Calu3 (cell line): Measurements from ENCODE around the gene SEMA3C. TPM values are rescaled to one million over a fixed set of nuclear protein-coding genes. Genes with fewer than 3 reads are reported as not detected.

Source experiments
- BruUV-seq: library from RNA; stranded (reverse); fragments of 400-500 nt; replicated peaks from 2 replicates; lab custom pipeline; 2021; lab: Mats Ljungman, UMichigan
- CTCF ChIA-PET: fragments of 300-600 bp; sonication (Branson Sonifier 250); formaldehyde crosslinking; loops from one replicate; lab custom pipeline; 2022; ENCODE audit warnings: antibody characterized with exemption; lab: Charles Lee
- DNase-seq: peaks from one replicate; pipeline ENCODE4 v3.0.0; 2022
- H3K27ac Mint-ChIP-seq: one replicate; pipeline ENCODE4 v1.8.0; 2022; ENCODE audit warnings: mixed read lengths; ENCODE audit not compliant: unreplicated experiment
- H3K27me3 Mint-ChIP-seq: one replicate; pipeline ENCODE4 v1.8.0; 2022; ENCODE audit warnings: mixed read lengths; ENCODE audit not compliant: unreplicated experiment
- H3K36me3 Mint-ChIP-seq: one replicate; pipeline ENCODE4 v1.8.0; 2022; ENCODE audit warnings: mild to moderate bottlenecking, moderate library complexity, mixed read lengths; ENCODE audit not compliant: insufficient read depth, unreplicated experiment
- H3K4me1 Mint-ChIP-seq: one replicate; pipeline ENCODE4 v1.8.0; 2022; ENCODE audit warnings: mild to moderate bottlenecking, low read depth, mixed read lengths; ENCODE audit not compliant: unreplicated experiment
- H3K4me3 Mint-ChIP-seq: one replicate; pipeline ENCODE4 v1.8.0; 2022; ENCODE audit warnings: mild to moderate bottlenecking, low read depth, moderate library complexity, mixed read lengths; ENCODE audit not compliant: unreplicated experiment
- H3K9me3 Mint-ChIP-seq: one replicate; pipeline ENCODE4 v1.8.0; 2022; ENCODE audit warnings: low read depth, mixed read lengths; ENCODE audit not compliant: unreplicated experiment
- intact Hi-C: fragments of 100-400 bp; cut with micrococcal nuclease; formaldehyde crosslinking; loops from one replicate; pipeline ENCODE4 v1.10.0; 2022; ENCODE audit not compliant: unreplicated experiment
- total RNA-seq: library from RNA; stranded (reverse); gene quantifications from 2 replicates; pipeline ENCODE4 v1.2.3, GENCODE V29; 2022
- TF ChIP-seq, protein P1 (sequence below): fragments of 200-600 bp; IDR thresholded peaks from one replicate; pipeline ENCODE4 v1.8.0; 2022; ENCODE audit warnings: antibody characterized with exemption; ENCODE audit not compliant: unreplicated experiment

The SEMA3C gene
- total RNA-seq, 1 experiment from 2014 or later: 67.7 TPM

DNA sequence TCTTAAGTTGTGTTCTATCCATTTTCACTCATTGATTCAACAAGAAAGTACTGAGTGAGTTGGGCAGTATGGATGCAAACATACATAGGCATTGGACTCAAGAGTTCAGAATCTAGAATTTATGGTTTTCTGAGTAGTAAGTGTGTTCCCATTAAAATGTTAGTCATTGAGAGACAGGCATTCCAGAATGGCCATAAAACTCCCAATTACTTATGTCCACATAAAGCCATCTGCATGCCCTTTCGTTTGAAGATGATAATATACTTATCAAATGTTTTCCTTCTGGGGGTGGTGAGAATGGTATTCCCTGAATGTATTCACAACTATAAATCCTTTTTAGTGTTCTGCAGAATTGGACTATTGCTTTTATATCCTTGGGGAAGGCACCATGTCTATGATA is 148.8 kb downstream of the SEMA3C start:
- intact Hi-C loops: no loop called here
- TF ChIP-seq, protein P1, sequence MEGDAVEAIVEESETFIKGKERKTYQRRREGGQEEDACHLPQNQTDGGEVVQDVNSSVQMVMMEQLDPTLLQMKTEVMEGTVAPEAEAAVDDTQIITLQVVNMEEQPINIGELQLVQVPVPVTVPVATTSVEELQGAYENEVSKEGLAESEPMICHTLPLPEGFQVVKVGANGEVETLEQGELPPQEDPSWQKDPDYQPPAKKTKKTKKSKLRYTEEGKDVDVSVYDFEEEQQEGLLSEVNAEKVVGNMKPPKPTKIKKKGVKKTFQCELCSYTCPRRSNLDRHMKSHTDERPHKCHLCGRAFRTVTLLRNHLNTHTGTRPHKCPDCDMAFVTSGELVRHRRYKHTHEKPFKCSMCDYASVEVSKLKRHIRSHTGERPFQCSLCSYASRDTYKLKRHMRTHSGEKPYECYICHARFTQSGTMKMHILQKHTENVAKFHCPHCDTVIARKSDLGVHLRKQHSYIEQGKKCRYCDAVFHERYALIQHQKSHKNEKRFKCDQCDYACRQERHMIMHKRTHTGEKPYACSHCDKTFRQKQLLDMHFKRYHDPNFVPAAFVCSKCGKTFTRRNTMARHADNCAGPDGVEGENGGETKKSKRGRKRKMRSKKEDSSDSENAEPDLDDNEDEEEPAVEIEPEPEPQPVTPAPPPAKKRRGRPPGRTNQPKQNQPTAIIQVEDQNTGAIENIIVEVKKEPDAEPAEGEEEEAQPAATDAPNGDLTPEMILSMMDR: no peak
- DNase-seq: no peak
- Mint-ChIP-seq H3K4me1 (no peaks in the 10 kb centered on the region), H3K36me3 (no peaks in the 10 kb centered on the region), H3K27ac (no peak overlapping the region), H3K4me3 (no peak overlapping the region), H3K27me3 (no peaks in the 10 kb centered on the region), H3K9me3 (no peaks in the 10 kb centered on the region)
- no TSS peak for BruUV-seq
- CTCF ChIA-PET: no interaction called here

DNA sequence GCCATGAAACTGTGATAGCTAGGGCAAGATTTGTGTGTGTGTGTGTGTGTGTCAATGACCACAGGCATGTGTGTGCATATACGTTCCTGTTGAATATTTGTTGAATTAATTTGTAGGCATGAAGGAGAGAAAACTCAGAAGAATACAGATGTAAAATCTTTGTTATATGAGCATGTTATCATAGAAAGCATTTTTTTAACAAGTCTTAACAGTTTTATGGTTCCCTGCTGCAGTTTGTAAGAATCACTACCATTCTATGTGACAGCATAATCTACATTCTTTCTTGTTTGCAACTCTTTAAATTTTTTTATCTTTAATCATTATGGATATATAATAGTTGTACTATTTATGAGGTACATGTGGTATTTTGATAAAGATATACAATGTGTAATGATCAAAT is 150.1 kb downstream of the SEMA3C start:
- Mint-ChIP-seq H3K36me3 (no peaks in the 10 kb centered on the region), H3K27ac (no peak overlapping the region), H3K4me3 (no peak overlapping the region), H3K27me3 (no peaks in the 10 kb centered on the region), H3K9me3 (no peaks in the 10 kb centered on the region), H3K4me1 (no peaks in the 10 kb centered on the region)
- DNase-seq: no peak
- intact Hi-C loops: no loop called here
- TF ChIP-seq, protein P1: no peak
- no TSS peak for BruUV-seq
- CTCF ChIA-PET: no interaction called here

DNA sequence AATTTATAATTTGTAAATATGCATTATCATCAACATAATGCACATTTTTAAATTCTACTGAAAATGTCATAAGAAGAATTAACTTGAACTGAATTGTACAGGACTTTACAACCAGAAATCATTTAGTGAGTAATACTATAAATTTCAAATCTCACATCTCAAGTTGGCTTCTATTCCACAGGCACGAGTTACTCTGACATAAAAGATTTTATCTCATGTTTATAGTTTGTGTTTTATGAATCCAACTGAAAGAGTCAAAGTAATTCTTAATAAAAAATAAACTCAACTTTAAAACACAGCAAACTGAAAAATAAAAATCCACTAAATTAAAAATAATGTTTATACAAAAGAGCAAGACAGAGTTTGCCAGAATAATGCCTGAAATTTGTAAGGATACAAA is 151.2 kb downstream of the SEMA3C start:
- H3K27ac Mint-ChIP-seq: no peak overlapping the region
- no TSS peak for BruUV-seq
- no peak for DNase-seq
- H3K27me3 Mint-ChIP-seq: no peaks in the 10 kb centered on the region
- CTCF ChIA-PET: interaction anchor here (0.7 kb wide), 1 partner anchor 146 kb away, joined by 3 read pairs; no protein-coding TSS in a partner anchor
- H3K4me3 Mint-ChIP-seq: no peak overlapping the region
- no peaks in the 10 kb centered on the region for H3K4me1 Mint-ChIP-seq
- no peaks in the 10 kb centered on the region for H3K9me3 Mint-ChIP-seq
- TF ChIP-seq, protein P1: no peak
- H3K36me3 Mint-ChIP-seq: no peaks in the 10 kb centered on the region
- intact Hi-C loops: no loop called here

- Mint-ChIP-seq H3K36me3 (no peaks in the 10 kb centered on the region), H3K9me3 (no peaks in the 10 kb centered on the region), H3K4me1 (no peaks in the 10 kb centered on the region), H3K4me3 (no peak overlapping the region), H3K27ac (no peak overlapping the region), H3K27me3 (no peaks in the 10 kb centered on the region)
- intact Hi-C loops: no loop called here
- TF ChIP-seq, protein P1: no peak
- no peak for DNase-seq
- BruUV-seq: no TSS peak
- CTCF ChIA-PET: no interaction called here
Measured at GRCh38 chr7:80766724-80767123, 152.1 kb downstream of the SEMA3C start.
